SU-DHL-6 (cell line): ENCODE measurements around the gene LEMD2.

Experiments
- CTCF ChIP-seq: fragments of 200-600 bp; sonication (generic); IDR thresholded peaks from one replicate; pipeline ENCODE4 v1.5.1; 2017; ENCODE audit warnings: antibody characterized with exemption, mild to moderate bottlenecking, low read length, moderate library complexity; ENCODE audit not compliant: insufficient read depth, poor library complexity, severe bottlenecking
- EZH2phosphoT487 ChIP-seq: fragments of 200-600 bp; sonication (generic), shearing (Covaris generic); conservative IDR thresholded peaks from 2 replicates; pipeline ENCODE4 v1.6.1; 2018; ENCODE audit warnings: mild to moderate bottlenecking, antibody characterized with exemption, low read length, moderate library complexity, mixed read lengths

- TF ChIP-seq CTCF (no peak), EZH2phosphoT487 (no peak)
These were observed 36.9 kb downstream of the LEMD2 start for GRCh38 chr6:33751771-33752645.
